SK-N-SH treated with all-trans-retinoic acid at 6 μM for 48 hours (cell line): Measurements from ENCODE around the gene NRXN2.

ENCODE experiments used
- ATAC-seq: fragments of 200-7000 bp; cut with Tn5 transposase; 3 replicates; pipeline ENCODE4 v1.9.1; 2020; ENCODE audit warnings: mild to moderate bottlenecking, moderate library complexity
- ARNTL ChIP-seq: fragments of 450-650 bp; formaldehyde crosslinking; IDR thresholded peaks from 2 replicates; pipeline ENCODE4 v1.5.0; 2020; ENCODE audit warnings: low read depth, mild to moderate bottlenecking, moderate library complexity, borderline replicate concordance
- CSDC2 ChIP-seq: fragments of 250-450 bp; sonication (Bioruptor Pico); IDR thresholded peaks from 2 replicates; pipeline ENCODE4 v1.5.0; 2020; ENCODE audit warnings: mild to moderate bottlenecking, moderate library complexity
- ESRRG ChIP-seq: fragments of 250-450 bp; sonication (Bioruptor Pico); IDR thresholded peaks from 2 replicates; pipeline ENCODE4 v1.6.1; 2021; ENCODE audit warnings: mild to moderate bottlenecking
- ISL1 ChIP-seq: fragments of 250-450 bp; sonication (Bioruptor Pico); IDR thresholded peaks from 2 replicates; pipeline ENCODE4 v2.1.2; 2022; ENCODE audit warnings: mild to moderate bottlenecking, moderate library complexity
- OSR1 ChIP-seq: fragments of 250-450 bp; sonication (Bioruptor Pico); IDR thresholded peaks from 2 replicates; pipeline ENCODE4 v1.8.0; 2022; ENCODE audit warnings: moderate library complexity, mild to moderate bottlenecking, inconsistent platforms
- POU6F1 ChIP-seq: fragments of 250-450 bp; sonication (Bioruptor Pico); IDR thresholded peaks from 2 replicates; pipeline ENCODE4 v1.8.0; 2021; ENCODE audit warnings: low read depth, mild to moderate bottlenecking, moderate library complexity, borderline replicate concordance
- PPARA ChIP-seq: fragments of 250-450 bp; sonication (Bioruptor Pico); IDR thresholded peaks from 2 replicates; pipeline ENCODE4 v1.5.0; 2020; ENCODE audit warnings: mild to moderate bottlenecking, borderline replicate concordance
- RARB ChIP-seq: fragments of 250-450 bp; sonication (Bioruptor Pico); IDR thresholded peaks from 2 replicates; pipeline ENCODE4 v1.8.0; 2021; ENCODE audit warnings: mild to moderate bottlenecking, moderate library complexity
- SNAI2 ChIP-seq: fragments of 250-450 bp; sonication (Bioruptor Pico); IDR thresholded peaks from 2 replicates; pipeline ENCODE4 v1.5.0; 2020; ENCODE audit warnings: mild to moderate bottlenecking, moderate library complexity
- TCF4 ChIP-seq: fragments of 250-450 bp; sonication (Bioruptor Pico); IDR thresholded peaks from 2 replicates; pipeline ENCODE4 v1.8.0; 2021; ENCODE audit warnings: mild to moderate bottlenecking, moderate library complexity, borderline replicate concordance
- ZC3H10 ChIP-seq: fragments of 250-450 bp; sonication (Bioruptor Pico); IDR thresholded peaks from 2 replicates; pipeline ENCODE4 v1.5.1; 2021; ENCODE audit warnings: mild to moderate bottlenecking, moderate library complexity
- ZFP3 ChIP-seq: fragments of 250-450 bp; sonication (Bioruptor Pico); IDR thresholded peaks from 2 replicates; pipeline ENCODE4 v1.5.0; 2020; ENCODE audit warnings: mild to moderate bottlenecking, moderate library complexity
- ZFP30 ChIP-seq: fragments of 450-650 bp; formaldehyde crosslinking; IDR thresholded peaks from 2 replicates; pipeline ENCODE4 v1.5.0; 2022; ENCODE audit warnings: mild to moderate bottlenecking, moderate library complexity
- ZNF565 ChIP-seq: fragments of 450-650 bp; formaldehyde crosslinking; conservative IDR thresholded peaks from 2 replicates; pipeline ENCODE4 v1.5.0; 2020; ENCODE audit warnings: low read depth, mild to moderate bottlenecking, moderate library complexity
- ZNF70 ChIP-seq: fragments of 450-650 bp; formaldehyde crosslinking; IDR thresholded peaks from 2 replicates; pipeline ENCODE4 v1.5.0; 2020; ENCODE audit warnings: mild to moderate bottlenecking, moderate library complexity
- ZNF8 ChIP-seq: fragments of 450-650 bp; formaldehyde crosslinking; IDR thresholded peaks from 2 replicates; pipeline ENCODE4 v1.5.0; 2020; ENCODE audit warnings: mild to moderate bottlenecking, moderate library complexity
- TF ChIP-seq, protein P1 (sequence below): fragments of 250-450 bp; sonication (Bioruptor Pico); IDR thresholded peaks from 2 replicates; pipeline ENCODE4 v1.8.0; 2020; ENCODE audit warnings: mild to moderate bottlenecking, moderate library complexity, borderline replicate concordance
- TF ChIP-seq, protein P2 (sequence below): fragments of 250-450 bp; sonication (Bioruptor Pico); IDR thresholded peaks from 2 replicates; pipeline ENCODE4 v1.5.0; 2020; ENCODE audit warnings: mild to moderate bottlenecking, moderate library complexity
- TF ChIP-seq, protein P3 (sequence below): fragments of 250-450 bp; sonication (Bioruptor Pico); IDR thresholded peaks from 2 replicates; pipeline ENCODE4 v1.5.1; 2021; ENCODE audit warnings: mild to moderate bottlenecking, moderate library complexity

NRXN2 gene

DNA sequence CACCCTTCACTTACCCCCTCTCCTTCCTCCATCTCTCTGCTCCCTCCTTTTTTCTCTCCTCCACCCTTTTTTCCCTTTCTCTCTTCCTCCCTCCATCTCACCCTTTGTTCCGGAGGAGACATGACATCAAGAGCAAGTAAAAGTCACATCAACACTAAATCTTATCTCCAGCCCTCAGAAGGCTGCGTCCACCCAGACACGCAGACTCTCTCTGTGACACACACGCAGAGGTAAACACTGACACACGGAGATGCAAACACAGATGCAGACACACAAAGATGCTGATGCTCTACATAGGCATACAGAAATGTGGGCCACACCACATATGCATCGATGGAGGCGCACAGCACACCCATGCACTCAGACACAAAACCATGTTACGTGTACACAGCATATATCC lies 27.0 kb downstream of the NRXN2 start:
- ATAC-seq, result no peak
- no peak for TF ChIP-seq ZNF565 (CRISPR knock-in tag)
- TF ChIP-seq ESRRG (CRISPR knock-in tag), result no peak
- TF ChIP-seq ZC3H10 (CRISPR knock-in tag), result no peak
- no peak for TF ChIP-seq RARB (CRISPR knock-in tag)
- TF ChIP-seq OSR1, result no peak
- TF ChIP-seq, protein P1, sequence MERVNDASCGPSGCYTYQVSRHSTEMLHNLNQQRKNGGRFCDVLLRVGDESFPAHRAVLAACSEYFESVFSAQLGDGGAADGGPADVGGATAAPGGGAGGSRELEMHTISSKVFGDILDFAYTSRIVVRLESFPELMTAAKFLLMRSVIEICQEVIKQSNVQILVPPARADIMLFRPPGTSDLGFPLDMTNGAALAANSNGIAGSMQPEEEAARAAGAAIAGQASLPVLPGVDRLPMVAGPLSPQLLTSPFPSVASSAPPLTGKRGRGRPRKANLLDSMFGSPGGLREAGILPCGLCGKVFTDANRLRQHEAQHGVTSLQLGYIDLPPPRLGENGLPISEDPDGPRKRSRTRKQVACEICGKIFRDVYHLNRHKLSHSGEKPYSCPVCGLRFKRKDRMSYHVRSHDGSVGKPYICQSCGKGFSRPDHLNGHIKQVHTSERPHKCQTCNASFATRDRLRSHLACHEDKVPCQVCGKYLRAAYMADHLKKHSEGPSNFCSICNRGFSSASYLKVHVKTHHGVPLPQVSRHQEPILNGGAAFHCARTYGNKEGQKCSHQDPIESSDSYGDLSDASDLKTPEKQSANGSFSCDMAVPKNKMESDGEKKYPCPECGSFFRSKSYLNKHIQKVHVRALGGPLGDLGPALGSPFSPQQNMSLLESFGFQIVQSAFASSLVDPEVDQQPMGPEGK (CRISPR knock-in tag), result no peak
- TF ChIP-seq PPARA (CRISPR knock-in tag), result no peak
- TF ChIP-seq CSDC2 (CRISPR knock-in tag), result no peak

DNA sequence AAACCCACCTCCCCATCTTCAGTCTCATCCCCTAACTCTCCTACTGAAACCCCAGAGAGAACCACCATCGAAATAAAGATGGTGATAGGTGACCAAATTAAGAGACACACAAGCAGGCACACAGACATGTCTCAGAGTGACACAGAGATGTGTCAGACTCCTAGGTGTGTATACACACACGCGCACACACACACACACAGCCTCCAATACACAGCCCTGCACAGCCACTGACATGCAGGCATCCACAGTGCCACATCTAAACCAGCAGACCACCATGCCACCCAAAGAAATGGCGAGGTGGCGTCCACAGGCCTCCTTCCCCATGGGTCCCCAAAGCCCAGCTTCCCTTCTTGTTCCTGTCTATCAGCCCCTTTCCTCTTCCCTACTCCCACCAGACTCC lies 27.4 kb downstream of the NRXN2 start:
- TF ChIP-seq ESRRG (CRISPR knock-in tag) (no peak), ZNF8 (CRISPR knock-in tag) (no peak), ISL1 (CRISPR knock-in tag) (no peak), SNAI2 (CRISPR knock-in tag) (no peak), RARB (CRISPR knock-in tag) (no peak), PPARA (CRISPR knock-in tag) (no peak), ZFP30 (CRISPR knock-in tag) (no peak)
- ATAC-seq, result no peak

- peak; percentile 36; the same call in 2 of the 3 replicates for ATAC-seq
- TF ChIP-seq SNAI2 (CRISPR knock-in tag) (no peak), ZNF70 (CRISPR knock-in tag) (no peak), ZFP30 (CRISPR knock-in tag) (no peak), RARB (CRISPR knock-in tag) (no peak), ZC3H10 (CRISPR knock-in tag) (no peak), TCF4 (CRISPR knock-in tag) (no peak), PPARA (CRISPR knock-in tag) (no peak), ZNF8 (CRISPR knock-in tag) (no peak), ZFP3 (CRISPR knock-in tag) (no peak), ARNTL (no peak), ESRRG (CRISPR knock-in tag) (no peak), ZNF565 (CRISPR knock-in tag) (no peak), POU6F1 (no peak)
- TF ChIP-seq, protein P2, sequence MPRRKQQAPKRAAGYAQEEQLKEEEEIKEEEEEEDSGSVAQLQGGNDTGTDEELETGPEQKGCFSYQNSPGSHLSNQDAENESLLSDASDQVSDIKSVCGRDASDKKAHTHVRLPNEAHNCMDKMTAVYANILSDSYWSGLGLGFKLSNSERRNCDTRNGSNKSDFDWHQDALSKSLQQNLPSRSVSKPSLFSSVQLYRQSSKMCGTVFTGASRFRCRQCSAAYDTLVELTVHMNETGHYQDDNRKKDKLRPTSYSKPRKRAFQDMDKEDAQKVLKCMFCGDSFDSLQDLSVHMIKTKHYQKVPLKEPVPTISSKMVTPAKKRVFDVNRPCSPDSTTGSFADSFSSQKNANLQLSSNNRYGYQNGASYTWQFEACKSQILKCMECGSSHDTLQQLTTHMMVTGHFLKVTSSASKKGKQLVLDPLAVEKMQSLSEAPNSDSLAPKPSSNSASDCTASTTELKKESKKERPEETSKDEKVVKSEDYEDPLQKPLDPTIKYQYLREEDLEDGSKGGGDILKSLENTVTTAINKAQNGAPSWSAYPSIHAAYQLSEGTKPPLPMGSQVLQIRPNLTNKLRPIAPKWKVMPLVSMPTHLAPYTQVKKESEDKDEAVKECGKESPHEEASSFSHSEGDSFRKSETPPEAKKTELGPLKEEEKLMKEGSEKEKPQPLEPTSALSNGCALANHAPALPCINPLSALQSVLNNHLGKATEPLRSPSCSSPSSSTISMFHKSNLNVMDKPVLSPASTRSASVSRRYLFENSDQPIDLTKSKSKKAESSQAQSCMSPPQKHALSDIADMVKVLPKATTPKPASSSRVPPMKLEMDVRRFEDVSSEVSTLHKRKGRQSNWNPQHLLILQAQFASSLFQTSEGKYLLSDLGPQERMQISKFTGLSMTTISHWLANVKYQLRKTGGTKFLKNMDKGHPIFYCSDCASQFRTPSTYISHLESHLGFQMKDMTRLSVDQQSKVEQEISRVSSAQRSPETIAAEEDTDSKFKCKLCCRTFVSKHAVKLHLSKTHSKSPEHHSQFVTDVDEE (CRISPR knock-in tag), result no peak
- TF ChIP-seq, protein P3, sequence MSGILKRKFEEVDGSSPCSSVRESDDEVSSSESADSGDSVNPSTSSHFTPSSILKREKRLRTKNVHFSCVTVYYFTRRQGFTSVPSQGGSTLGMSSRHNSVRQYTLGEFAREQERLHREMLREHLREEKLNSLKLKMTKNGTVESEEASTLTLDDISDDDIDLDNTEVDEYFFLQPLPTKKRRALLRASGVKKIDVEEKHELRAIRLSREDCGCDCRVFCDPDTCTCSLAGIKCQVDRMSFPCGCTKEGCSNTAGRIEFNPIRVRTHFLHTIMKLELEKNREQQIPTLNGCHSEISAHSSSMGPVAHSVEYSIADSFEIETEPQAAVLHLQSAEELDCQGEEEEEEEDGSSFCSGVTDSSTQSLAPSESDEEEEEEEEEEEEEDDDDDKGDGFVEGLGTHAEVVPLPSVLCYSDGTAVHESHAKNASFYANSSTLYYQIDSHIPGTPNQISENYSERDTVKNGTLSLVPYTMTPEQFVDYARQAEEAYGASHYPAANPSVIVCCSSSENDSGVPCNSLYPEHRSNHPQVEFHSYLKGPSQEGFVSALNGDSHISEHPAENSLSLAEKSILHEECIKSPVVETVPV, result no peak
- TF ChIP-seq, protein P1 (CRISPR knock-in tag), result no peak
These were observed 28.1 kb downstream of the NRXN2 start for GRCh38 chr11:64694821-64695365.
